Myocyte (in vitro differentiated cells): ENCODE data around the gene HS3ST5. TPM values are rescaled to one million over a fixed set of nuclear protein-coding genes. Genes with fewer than 3 reads are reported as not detected.
"Not testable (repeated sequence)": the region's sequence is repeated elsewhere in the genome, so short reads cannot be mapped to it uniquely, and the experiment has no call there.

Experiments used
- DNase-seq: peaks from one replicate; pipeline ENCODE4 v3.0.0-alpha.2; 2012; ENCODE audit warnings: low read depth
- total RNA-seq: library from RNA; depleted of rRNA; stranded (reverse); fragments of >200 nt; gene quantifications from 2 replicates; pipeline ENCODE4 v1.2.3, GENCODE V29; 2014

HS3ST5 gene
- total RNA-seq, 1 donor from 2014 or later: 0.62 TPM

DNA sequence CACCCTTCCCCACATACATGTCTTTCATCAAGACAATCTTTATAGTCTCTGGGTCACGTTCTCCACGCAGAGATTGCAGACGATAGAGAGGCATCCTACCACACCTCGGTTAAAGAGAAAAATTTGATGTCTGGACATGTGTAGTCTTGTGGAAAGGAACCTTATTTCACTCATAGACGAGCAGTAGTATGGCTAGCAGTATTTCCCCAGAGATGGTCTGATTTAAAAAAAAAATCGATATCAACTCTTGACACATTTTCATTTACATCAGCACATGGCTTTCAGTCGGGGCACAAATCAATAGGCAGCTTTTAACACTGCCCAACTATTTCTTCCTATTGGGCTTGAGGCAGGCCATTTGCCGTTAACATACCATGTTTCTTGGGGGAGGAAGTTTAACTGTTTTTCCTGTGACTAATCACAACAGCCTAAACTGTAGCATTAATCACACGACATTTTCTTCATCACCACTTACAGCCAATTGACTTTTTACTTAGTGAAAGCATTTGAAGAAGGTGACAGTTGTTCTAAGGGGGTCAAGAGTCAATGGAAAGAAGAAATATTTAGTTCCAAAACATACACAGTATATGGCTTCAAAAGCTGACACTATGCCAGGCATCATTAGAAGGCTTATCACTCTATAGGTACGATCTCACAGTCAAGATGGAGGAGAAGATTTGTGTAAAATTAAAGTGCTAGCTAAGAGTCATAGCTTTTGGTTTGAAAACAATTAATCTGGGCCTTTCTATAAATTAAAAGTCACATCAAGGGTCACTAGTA, 242.4 kb downstream of the HS3ST5 start:
- DNase-seq: no peak

DNA sequence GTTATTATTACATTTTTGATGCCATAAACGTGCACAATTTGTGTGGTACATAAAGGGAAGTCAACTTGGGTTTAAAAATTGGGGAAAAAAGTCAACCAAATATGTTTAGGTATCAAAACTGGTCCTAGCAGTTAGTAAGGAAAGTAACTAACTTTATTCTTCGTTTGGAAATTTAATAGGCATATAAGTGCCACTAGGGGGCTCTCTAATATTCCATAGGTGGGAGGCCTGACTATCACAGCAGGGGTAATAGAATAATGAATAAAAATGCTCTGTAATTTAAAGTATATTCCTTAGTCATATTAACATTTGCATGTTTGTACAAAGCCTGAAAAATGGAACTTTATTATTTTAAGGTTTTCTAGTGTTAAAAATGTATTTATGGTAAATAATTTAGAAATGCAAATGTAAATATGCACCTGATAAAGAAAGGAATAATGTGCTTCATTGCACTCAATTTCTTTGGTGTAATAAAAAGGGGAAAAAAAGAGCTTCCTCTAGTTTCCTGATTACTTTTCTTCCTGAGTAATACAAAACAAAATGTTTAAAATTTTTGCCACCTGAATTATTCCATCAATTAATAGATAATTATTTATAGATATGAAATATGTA, 246.2 kb downstream of the HS3ST5 start:
- DNase-seq: peak; percentile 56

DNA sequence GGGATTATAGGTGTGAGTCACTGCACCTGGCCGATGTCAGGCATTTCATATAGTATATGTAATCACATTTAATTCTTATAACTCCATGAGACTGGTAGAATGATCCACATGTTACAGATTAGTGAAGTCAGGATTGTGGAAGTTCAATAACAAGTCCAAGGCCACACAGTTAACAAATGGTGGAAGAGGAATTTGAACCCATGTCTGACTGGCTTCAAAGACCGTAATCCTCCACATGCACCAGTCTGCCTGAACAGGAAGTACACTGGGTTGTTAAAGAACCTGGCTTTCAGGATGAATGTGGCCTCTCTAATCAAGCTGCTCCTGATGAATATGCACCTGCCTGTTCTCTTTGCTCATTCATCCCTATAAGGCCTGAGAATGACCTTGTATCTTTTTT, 249.9 kb downstream of the HS3ST5 start:
- DNase-seq: no peak

DNA sequence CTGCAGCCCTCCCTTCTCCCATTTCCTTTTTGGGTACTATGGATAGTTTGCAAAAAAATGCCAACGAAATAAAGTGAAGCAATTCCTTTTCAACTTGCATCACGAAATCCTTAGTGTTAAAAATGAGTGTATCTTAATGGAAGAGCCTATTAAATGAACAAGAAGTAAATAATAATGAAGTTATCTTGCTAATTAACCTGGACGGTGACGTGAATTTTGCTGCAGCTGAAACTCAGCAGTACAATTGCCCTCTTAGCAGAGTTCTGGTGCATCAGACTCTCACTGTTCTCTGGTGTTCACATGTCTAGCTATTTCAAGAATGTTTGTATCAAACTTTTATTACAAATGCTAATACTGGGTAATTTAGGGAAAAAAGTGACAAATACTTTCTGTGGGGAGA, 252.2 kb downstream of the HS3ST5 start:
- no peak for DNase-seq

DNA sequence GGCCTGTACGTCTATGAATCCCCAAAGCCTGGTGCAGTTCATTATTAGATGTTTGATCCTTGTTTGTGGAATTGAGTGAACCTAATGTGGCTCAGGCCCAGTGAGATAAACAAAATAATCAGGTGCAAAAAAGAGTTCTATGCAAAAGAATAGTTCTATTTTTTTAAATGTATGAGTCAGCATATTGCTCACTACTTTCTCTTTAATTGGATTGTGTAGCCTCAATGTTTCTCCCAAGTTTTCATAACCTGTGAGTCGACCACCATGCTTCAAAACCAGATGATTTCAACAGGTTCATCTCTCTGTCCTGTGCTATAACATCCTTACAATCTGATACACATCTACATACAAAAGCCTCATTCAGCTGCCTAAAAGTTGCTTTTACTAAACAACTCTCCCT, 255.3 kb downstream of the HS3ST5 start:
- DNase-seq: no peak

DNA sequence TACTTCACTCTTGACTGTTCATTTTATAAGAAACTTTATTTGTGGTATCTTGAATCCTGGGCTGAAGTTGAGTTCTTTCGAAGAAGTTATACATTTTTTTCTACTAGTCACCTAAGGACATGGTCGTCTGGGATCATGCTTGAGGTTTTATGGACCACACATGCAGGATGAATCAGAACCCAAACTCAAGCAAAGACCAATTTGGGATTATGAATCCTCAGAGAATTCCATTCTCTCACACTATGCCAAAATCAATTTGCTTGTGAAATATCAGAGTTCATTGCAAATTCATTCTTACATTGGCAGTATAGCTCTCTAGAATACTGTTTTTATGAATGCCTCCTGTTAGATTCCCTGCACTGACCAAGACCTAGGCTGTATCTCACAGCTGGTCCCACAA, 257.6 kb downstream of the HS3ST5 start:
- DNase-seq: peak; percentile 73

DNA sequence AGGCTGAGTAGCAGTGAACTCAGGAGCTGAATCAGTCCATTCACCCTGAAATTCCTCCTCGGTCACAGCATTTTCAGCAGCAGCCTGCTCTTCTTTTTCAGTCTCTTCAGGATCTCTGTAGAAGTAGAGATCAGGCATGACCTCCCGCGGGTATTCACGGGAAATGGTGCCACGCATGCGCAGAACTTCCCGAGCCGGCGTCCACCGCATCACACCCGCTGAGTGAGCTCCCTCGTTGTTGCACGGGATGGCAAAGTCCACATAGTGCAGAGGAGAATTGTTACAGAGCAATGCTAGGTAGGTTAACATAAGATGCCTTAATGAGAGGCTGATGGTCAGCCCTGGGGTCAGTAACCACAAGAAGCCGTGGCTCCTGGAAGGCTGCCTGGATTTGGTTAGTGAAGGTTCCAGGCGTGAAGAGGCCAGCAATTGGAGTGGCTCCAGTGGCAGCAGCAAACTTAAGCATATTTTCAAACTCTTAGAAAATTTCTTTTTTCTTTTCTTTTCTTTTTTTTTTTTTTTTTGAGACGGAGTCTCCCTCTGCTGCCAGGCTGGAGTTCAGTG, 258.4 kb downstream of the HS3ST5 start:
- DNase-seq: peak; percentile 91

DNA sequence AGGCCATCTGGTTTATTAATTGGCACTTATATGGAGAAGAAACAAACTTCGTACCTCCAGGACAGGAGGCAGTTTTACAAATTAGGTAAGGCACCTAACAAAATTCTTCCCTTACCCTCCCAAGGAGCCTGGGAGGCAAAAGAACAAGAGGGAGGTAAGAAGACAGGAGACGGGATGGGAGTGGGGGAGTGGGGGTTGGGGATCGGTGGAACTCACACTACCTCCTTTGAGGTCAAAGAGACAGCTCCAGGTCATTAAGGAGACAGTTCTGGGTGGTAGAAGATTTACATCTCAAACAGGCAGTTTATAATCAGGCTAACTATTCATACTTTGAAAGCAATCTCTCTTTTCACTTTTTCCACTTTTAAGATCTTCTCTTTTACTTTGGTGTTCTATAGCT, 259.6 kb downstream of the HS3ST5 start:
- DNase-seq: no peak

DNA sequence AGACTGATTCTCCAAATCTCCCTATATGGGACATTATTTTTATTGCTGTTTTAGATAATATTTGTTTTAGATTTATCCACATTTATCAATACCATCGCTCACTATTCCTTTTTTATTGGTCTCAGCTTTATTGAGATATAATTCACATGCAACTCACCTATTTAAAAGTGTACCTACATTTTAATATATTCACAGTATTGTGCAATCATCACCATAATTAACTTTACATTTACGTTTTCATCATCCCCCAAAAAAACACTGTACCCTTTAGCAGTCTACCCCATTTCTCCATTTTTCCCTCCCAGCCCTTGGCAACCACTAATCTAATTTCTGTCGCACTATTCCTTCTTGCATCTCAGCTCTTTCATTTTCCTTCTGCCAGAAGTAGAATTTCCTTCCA, 261.1 kb downstream of the HS3ST5 start:
- DNase-seq: no peak

DNA sequence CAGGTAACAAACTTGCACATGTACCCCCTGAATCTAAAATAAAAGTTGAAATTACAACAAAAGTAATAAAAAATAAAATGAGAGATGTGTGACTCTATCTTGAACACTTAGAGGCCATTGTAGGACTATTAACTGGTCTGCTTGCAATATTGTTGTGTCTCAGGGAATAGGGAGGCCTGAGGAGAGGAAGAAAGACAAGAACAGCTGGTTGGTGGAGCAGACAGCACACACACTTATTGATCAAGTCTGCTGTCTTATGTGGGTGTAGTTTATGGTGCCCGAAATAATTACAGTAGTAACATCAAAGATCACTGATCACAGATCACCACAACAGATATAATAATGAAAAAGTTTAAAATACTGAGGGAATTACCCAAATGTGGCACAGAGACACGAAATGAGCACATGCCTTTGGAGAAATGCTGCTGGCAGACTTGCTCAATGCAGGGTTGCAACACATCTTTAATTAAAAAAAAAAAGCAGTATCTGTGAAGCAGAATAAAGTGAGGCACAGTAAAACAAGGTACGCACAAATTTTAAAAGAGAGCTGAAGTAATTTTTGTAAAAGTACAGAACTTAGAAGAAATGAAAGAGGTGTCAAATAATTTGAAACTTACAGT, 261.8 kb downstream of the HS3ST5 start:
- DNase-seq: peak; percentile 37

DNA sequence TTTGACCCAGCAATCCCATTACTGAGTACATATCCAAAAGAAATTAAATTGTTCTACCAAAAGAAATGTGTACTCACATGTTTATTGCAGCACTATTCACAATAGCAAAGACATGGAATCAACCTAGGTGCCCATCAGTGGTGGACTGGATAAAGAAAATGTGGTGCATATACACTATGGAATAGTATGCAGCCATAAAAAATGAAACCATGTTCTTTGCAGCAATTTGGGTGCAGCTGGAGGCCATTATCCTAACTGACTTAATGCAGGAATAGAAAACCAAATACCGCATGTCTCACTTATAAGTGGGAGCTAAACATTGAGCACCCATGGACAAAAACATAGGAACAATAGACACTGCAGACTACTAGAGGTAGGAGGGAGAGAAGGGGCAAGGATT, 262.4 kb downstream of the HS3ST5 start:
- DNase-seq: not testable (repeated sequence)

DNA sequence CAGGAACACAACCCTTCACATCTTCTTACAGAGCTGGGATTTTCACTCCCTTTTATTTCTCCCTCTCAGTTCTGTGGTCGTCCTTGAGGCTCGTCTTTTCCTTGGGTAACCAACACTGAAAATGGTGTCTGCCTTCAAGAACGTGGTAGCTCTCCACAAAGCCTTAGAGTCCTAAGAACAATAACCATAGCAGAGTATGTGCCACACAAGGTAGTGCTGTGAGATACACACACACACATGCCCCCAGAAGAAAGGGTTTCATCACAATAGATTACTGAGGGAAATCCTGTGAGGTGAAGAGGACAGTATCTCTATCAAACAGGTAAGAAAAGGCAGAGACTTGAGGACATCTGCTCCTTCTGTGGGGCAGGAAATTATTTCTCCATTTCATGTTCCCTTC, 267.0 kb downstream of the HS3ST5 start:
- no peak for DNase-seq

DNA sequence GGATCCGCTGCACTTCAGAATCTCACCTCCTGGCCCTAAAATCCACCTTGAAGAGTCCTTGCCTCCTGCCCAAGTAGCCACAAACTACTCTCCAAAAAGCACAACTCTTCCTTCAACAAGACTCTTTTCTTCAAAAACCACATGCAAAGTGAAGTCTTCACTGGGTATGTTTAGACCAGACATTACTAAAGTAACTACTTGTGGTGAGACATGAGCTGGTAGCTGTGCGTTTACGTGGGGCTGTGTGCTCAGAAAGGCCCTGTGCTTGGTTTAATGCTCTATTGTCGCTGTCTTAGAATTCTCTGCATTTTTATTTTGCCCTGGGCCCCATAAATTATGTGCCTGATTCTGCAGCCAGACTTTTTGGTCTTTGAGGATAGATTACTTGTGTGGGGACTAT, 267.5 kb downstream of the HS3ST5 start:
- no peak for DNase-seq

DNA sequence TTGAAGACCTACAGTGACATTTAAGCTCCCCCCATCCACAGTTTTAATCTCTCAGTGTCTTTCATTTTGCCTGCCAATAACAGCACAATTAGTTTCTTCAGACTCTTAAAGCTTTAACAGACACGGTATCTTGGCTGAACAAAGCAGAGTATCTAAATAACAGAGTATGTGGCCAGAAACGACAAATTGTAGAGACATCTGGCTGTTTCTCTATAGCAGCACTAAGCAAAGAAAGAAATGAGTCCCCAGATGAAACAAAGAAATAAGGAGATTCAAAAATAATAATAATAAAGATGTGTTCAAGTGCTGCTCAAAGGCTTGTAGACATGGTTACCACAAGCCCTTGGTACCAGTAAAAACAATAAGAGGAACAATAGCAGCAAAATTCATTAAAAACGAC, 274.1 kb downstream of the HS3ST5 start:
- DNase-seq: no peak

DNA sequence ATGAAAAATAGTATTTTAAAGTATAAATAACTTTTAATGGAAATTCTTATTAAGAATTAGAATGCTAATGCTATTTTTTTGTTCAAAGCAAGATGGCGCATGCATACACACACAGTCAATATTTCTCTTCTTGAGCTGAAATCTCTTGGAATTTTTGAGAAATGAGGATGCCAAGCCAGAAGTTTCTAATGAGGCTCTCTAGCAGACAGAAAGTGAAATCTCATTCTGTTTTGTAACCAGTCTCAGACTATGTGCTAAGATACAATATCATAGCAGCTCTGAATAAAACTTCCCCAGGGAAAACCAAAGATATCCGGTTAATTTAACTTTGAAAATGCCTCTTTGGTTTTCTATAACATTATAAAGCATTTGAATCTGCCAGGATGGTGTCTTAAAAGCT, 274.7 kb downstream of the HS3ST5 start:
- DNase-seq: no peak

DNA sequence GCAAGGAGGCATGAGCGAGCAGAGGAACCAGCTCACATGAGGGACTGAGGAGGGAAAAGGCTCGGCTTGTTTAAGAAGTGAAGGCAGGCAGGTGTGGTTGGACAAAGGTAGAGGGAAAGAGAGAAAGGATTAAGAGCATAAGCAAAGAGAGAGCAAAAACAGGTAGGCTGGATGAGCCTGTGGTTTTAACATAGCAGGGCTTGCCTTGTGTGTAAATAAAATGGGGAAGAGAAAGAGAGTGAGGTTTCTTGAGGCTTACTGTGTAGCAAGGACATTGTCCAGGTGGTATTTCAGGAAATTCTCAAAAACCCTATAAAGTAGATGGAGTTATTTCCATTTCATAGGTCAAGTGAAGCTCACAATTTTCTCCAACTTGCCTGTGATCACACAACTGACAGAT, 278.0 kb downstream of the HS3ST5 start:
- DNase-seq: no peak

DNA sequence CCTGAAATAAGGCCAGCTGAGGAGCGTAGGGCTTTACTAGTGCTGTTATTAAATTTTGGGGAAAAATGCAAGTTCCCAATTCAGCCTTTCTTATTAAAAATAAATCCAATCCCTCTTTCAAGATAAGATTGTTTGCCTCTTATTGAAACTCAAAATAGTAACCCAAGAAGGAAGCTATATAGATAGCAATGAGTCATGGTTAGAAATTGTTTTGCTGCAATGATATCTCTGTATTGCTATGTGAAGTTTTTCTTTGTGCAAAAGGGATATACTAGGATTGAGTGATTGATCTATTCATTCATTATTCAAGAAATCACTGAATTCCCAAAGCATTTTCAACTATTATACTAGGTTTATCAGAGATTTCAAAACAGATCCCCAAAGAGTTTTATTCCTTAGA, 278.9 kb downstream of the HS3ST5 start:
- DNase-seq: no peak

DNA sequence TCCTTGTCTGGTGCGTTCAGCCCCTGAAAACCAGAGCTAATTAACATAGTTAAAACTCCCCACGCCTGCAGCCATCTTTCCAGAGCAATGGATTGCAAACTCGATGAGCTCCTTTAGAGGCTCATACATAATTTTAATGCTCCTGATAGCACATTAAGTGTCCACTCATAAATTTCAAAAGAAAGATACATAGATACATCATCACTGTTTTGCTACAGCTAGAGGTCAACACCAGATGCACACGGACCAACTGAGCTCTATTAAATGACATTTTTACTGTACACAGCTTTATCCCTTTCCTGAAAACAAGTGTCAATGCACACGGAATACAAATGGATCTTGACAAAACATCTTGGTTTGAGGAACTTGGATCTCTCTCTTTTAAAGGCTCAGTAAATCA, 280.6 kb downstream of the HS3ST5 start:
- DNase-seq: no peak

DNA sequence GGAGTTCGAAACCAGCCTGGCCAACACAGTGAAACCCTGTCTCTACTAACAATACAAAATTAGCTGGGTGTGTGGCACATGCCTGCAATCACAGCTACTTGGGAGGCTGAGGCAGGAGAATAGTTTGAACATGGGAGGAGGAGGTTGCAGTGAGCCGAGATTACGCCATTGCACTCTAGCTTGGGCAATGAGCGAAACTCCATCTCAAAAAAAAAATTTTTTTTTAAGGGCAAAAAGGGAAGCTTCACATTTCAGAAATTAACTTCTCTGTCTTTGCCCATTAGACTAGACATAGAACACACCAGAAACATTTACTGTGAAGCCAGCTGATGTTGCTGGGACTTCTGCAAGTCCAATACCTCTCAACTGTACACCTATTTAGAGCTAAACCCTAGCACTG, 281.1 kb downstream of the HS3ST5 start:
- DNase-seq: no peak

DNA sequence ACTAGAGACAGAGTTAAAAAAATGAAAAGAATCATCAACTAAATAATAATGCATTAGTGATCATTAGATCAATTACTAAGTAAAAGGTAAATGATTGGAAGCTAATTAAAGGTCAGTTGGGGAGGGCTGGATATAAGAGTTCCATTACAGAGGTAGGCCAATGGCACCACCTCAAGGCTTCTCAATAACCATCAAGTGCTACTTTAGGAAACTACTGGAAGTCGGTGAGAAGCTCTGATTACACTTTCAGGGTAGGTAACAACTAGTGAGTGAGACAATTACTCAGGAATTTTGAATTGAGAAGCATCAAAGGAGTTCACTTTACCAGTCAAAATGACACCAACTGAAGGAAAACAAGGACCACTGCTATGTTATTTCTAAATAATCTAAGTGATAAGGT, 281.7 kb downstream of the HS3ST5 start:
- no peak for DNase-seq

DNA sequence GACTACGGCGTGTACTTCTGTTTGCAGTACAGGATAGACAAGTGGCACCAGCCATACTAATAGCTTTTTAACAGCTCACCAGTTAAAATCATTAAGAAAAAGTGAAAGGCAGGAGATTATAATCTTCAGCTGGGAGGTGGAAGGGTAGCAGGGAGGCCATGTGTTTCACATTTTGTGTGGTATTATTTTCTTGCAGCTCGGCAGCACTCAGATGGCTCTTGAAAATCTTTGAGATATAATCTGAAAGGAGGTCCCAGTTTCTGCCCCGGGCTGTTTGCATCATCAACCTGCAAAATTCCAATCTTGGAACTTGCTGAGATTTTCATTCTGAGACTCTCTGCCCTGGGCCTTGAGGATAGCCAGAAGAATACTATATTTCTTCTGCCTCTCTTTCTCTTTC, 284.4 kb downstream of the HS3ST5 start:
- no peak for DNase-seq

DNA sequence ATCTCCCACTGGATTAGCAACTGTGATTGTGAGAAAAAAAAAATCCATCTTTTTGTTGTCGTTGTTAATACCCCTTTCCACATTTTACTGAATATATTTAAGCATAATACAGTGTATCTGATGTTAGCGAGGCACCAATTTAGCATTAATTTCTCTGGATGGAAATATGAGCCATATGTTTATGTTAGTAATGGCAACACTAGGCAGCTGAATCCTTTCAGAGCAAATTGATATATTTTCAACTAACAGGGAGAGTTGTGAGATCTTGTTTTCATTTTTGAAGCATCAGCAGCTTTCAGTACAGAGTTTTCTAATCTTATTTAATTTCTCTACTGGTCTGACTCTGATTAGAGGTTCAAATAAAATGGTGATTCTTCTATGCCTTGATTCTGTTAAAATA, 287.1 kb downstream of the HS3ST5 start:
- no peak for DNase-seq
